ENCODE results near the gene ACBD7. TPM values are rescaled to one million over a fixed set of nuclear protein-coding genes. Genes with fewer than 3 reads are reported as not detected.

The ACBD7 gene
- total and polyA plus RNA-seq, 2 donors (not counting 1 experiment from before 2014, with no cell fraction given) = 0.09 to 0.54 TPM

GRCh38 chr10:15131330-15131729 lies 42.8 kb upstream of the ACBD7 start:
- H3K9me3 Mint-ChIP-seq (ENCODE audit: insufficient read depth) = no peaks in the 10 kb centered on the region
- H3K27ac ChIP-seq (ENCODE audit: low read length in 2 of 2) = no peak overlapping the region
- 100% methylated on average over 1 of the region's 5 CpGs for WGBS (ENCODE audit: insufficient coverage)
- no peak overlapping the region for H2AFZ ChIP-seq (ENCODE audit: insufficient read depth, low read depth, low read length, poor library complexity, severe bottlenecking)
- TF ChIP-seq EZH2 (IDR thresholded peaks at IDR 0.05; ENCODE audit: borderline replicate concordance, insufficient read depth, low read depth, low read length, poor library complexity, severe bottlenecking) (no peak), CTCF (IDR thresholded peaks at IDR 0.05) (no peak)
- H3K9ac ChIP-seq (ENCODE audit: low read length) = no peak overlapping the region
- H3K36me3 ChIP-seq (replicated peaks in 1 of 2; ENCODE audit: control extremely low read depth in 1 of 2, control insufficient read depth in 1 of 2, extremely low read depth in 1 of 2, insufficient read depth in 2 of 2, low read length in 1 of 2) = peaks cover 0 to 20% of the 10 kb centered on the region in 2 experiments
- intact Hi-C loops (cut with micrococcal nuclease) = no loop called here
- ChIA-PET CTCF (interaction anchor here (1.3 kb wide), 1 partner anchor 19 kb away, joined by 4 read pairs; no protein-coding TSS in a partner anchor), POLR2A (no interaction called here)
- H3K27me3 ChIP-seq (replicated peaks in 1 of 4; ENCODE audit: control extremely low read depth in 1 of 4, control insufficient read depth in 3 of 4, insufficient read depth in 4 of 4, low read length in 3 of 4) = no peaks in the 10 kb centered on the region
- no peaks in the 10 kb centered on the region for H4K20me1 ChIP-seq (ENCODE audit: control insufficient read depth, insufficient read depth, low read length, poor library complexity, severe bottlenecking)
- DNase-seq (no peak), ATAC-seq (ENCODE audit: low read depth) (no peak)
- H3K4me3 ChIP-seq (ENCODE audit: control extremely low read depth in 1 of 5, extremely low read depth in 1 of 5, insufficient read depth in 1 of 5, low read depth in 2 of 5, low read length in 4 of 5) = no peak overlapping the region
- no peaks in the 10 kb centered on the region for H3K9me3 ChIP-seq (ENCODE audit: control extremely low read depth in 1 of 3, control insufficient read depth in 2 of 3, insufficient read depth in 1 of 3, low read length in 2 of 3)
- H3K4me2 ChIP-seq (replicated peaks; ENCODE audit: low read depth, low read length, poor library complexity, severe bottlenecking) = no peak overlapping the region
- no peaks in the 10 kb centered on the region for H3K79me2 ChIP-seq (ENCODE audit: control insufficient read depth, insufficient read depth, low read length)
- H3K4me3 Mint-ChIP-seq = no peak overlapping the region
- no peaks in the 10 kb centered on the region for H3K27me3 Mint-ChIP-seq
- H3K4me1 Mint-ChIP-seq = no peaks in the 10 kb centered on the region
- no peaks in the 10 kb centered on the region for H3K4me1 ChIP-seq (ENCODE audit: control insufficient read depth in 2 of 2, insufficient read depth in 2 of 2, low read length in 2 of 2)
- H3K27ac Mint-ChIP-seq = no peak overlapping the region

GRCh38 chr10:15124908-15125307 lies 36.3 kb upstream of the ACBD7 start:
- WGBS (ENCODE audit: insufficient coverage) = no CpG with 5 or more reads among the region's 3 CpGs
- Mint-ChIP-seq H3K27ac (no peak overlapping the region), H3K27me3 (no peaks in the 10 kb centered on the region), H3K4me3 (no peak overlapping the region), H3K9me3 (ENCODE audit: insufficient read depth) (no peaks in the 10 kb centered on the region), H3K4me1 (no peaks in the 10 kb centered on the region)
- peaks cover 0 to 10% of the 10 kb centered on the region in 2 experiments for H3K36me3 ChIP-seq (replicated peaks in 1 of 2; ENCODE audit: control extremely low read depth in 1 of 2, control insufficient read depth in 1 of 2, extremely low read depth in 1 of 2, insufficient read depth in 2 of 2, low read length in 1 of 2)
- H2AFZ ChIP-seq (ENCODE audit: insufficient read depth, low read depth, low read length, poor library complexity, severe bottlenecking) = no peak overlapping the region
- ATAC-seq (ENCODE audit: low read depth) = no peak
- H4K20me1 ChIP-seq (ENCODE audit: control insufficient read depth, insufficient read depth, low read length, poor library complexity, severe bottlenecking) = no peaks in the 10 kb centered on the region
- H3K4me1 ChIP-seq (ENCODE audit: control insufficient read depth in 2 of 2, insufficient read depth in 2 of 2, low read length in 2 of 2) = no peaks in the 10 kb centered on the region
- ChIA-PET CTCF (no interaction called here), POLR2A (no interaction called here)
- no peak overlapping the region for H3K27ac ChIP-seq (ENCODE audit: low read length in 2 of 2)
- no peaks in the 10 kb centered on the region for H3K27me3 ChIP-seq (replicated peaks in 1 of 4; ENCODE audit: control extremely low read depth in 1 of 4, control insufficient read depth in 3 of 4, insufficient read depth in 4 of 4, low read length in 3 of 4)
- no peaks in the 10 kb centered on the region for H3K9me3 ChIP-seq (ENCODE audit: control extremely low read depth in 1 of 3, control insufficient read depth in 2 of 3, insufficient read depth in 1 of 3, low read length in 2 of 3)
- H3K9ac ChIP-seq (ENCODE audit: low read length) = no peak overlapping the region
- no peaks in the 10 kb centered on the region for H3K79me2 ChIP-seq (ENCODE audit: control insufficient read depth, insufficient read depth, low read length)
- no peak overlapping the region for H3K4me2 ChIP-seq (replicated peaks; ENCODE audit: low read depth, low read length, poor library complexity, severe bottlenecking)
- H3K4me3 ChIP-seq (ENCODE audit: control extremely low read depth in 1 of 5, extremely low read depth in 1 of 5, insufficient read depth in 1 of 5, low read depth in 2 of 5, low read length in 4 of 5) = no peak overlapping the region
- TF ChIP-seq CTCF (IDR thresholded peaks at IDR 0.05) (no peak), EZH2 (IDR thresholded peaks at IDR 0.05; ENCODE audit: borderline replicate concordance, insufficient read depth, low read depth, low read length, poor library complexity, severe bottlenecking) (no peak)
- intact Hi-C loops (cut with micrococcal nuclease) = no loop called here
- DNase-seq = no peak
